Mammary epithelial cell (primary cell): ENCODE measurements around the gene MRFAP1L1.

Source experiments
- EZH2 ChIP-seq: IDR thresholded peaks from 2 replicates; pipeline ENCODE4 v1.6.1; 2012; ENCODE audit warnings: low read length, inconsistent platforms, borderline replicate concordance
- TF ChIP-seq, protein P1 (sequence below), 2 donors: IDR thresholded peaks in 1 of 2; conservative IDR thresholded peaks in 1 of 2; 2 replicates each; pipeline ENCODE4 v1.5.1; 2011 to 2012; ENCODE audit warnings: inconsistent platforms in 2 of 2, low read length in 2 of 2, mild to moderate bottlenecking in 2 of 2, control low read depth in 1 of 2, low read depth in 1 of 2; ENCODE audit not compliant: insufficient read depth in 1 of 2; ENCODE audit errors: extremely low read depth in 1 of 2

GRCh38 chr4:6727943-6728250 lies 18.2 kb upstream of the MRFAP1L1 start:
- TF ChIP-seq, protein P1, sequence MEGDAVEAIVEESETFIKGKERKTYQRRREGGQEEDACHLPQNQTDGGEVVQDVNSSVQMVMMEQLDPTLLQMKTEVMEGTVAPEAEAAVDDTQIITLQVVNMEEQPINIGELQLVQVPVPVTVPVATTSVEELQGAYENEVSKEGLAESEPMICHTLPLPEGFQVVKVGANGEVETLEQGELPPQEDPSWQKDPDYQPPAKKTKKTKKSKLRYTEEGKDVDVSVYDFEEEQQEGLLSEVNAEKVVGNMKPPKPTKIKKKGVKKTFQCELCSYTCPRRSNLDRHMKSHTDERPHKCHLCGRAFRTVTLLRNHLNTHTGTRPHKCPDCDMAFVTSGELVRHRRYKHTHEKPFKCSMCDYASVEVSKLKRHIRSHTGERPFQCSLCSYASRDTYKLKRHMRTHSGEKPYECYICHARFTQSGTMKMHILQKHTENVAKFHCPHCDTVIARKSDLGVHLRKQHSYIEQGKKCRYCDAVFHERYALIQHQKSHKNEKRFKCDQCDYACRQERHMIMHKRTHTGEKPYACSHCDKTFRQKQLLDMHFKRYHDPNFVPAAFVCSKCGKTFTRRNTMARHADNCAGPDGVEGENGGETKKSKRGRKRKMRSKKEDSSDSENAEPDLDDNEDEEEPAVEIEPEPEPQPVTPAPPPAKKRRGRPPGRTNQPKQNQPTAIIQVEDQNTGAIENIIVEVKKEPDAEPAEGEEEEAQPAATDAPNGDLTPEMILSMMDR (conservative IDR thresholded peaks at IDR 0.05 in 1 of 2, IDR thresholded peaks at IDR 0.05 in 1 of 2; ENCODE audit: extremely low read depth in 1 of 2, insufficient read depth in 1 of 2, low read depth in 1 of 2, low read length in 2 of 2) = no peak
- no peak for TF ChIP-seq EZH2
